Stimulated activated naive CD4-positive, alpha-beta T cell treated with Interleukin-2 at 50 U/mL for 16 hours (primary cell): ENCODE results near the gene CCDC9B.

Experiments
- DNase-seq: peaks from one replicate; lab custom pipeline; 2025; lab: John Stamatoyannopoulos, UW

The CCDC9B gene

DNA sequence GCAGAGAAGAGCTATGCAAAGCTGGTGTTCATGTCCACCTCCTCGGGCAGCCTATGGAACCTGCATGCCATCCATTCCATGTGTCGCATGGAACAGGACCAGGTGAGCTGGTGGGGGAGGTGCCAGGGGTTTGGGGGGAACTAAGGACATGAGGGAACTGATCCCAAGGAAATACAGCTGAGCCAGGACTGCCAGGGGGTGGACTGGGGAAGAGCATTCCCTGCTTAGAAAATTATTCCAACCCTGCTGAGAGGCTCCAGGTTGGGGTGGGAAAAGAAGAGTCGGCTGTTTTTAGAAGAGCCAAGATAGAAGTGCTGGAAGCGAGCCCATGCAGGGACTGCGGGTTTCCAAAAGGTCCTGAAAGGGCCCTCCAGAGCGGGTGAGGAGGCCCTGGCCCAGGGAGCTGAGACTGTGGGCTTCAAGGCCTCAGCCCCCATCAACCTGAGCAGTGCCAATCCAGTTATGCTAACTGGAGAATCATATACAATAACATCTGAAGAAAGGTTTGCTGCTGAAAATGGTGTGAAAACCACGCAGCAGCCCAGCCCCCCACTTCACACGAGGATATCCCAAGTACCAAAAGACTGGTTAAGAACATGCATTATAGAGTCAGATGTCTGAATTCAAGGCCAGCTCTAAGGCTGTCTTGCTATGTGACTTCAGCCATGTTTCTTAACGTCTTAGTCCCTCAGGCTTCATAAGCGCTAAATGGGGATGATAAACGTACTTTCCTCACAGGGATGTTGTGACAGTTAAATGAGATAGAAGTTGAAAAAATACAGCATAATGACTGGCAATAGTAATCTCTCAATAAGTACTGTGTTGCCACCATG, 25.1 kb upstream of the CCDC9B start:
- DNase-seq, result no peak

GRCh38 chr15:40365016-40365415, 24.3 kb upstream of the CCDC9B start:
- no peak for DNase-seq

DNA sequence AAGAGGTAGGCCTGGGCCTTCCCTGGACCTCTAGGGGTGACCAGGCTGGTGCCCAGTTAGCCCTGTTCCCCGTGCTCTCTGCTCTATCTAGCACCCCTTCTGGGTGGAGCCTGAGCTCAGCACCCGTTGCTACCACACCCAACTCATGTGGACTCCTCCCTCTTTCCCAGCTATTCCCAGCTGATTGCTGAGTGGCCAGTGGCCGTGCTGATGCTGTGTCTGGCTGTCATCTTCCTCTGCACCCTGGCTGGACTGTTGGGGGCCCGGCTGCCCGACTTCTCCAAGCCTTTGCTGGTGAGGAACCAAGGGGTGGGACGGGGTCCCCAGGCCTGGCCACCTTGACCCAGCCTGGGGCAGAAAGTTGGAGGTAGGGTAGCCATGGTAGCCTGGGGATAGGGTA, 23.5 kb upstream of the CCDC9B start:
- no peak for DNase-seq

DNA sequence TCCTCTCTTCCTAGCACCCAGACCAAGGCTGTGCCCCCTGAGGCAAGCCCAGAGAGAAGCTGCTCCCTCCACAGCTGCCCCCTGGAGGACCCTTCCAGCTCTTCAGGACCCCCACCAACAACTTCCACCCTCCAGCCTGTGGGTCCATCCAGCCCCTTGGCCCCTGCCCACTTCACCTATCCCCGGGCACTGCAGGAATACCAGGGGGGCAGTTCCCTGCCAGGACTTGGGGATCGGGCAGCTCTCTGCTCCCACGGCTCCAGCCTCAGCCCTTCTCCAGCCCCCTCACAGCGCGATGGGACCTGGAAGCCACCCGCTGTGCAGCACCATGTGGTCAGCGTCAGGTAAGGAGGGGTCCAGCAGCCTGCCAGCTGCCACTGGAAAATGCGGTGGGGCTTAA, 22.9 kb upstream of the CCDC9B start:
- DNase-seq, result no peak

DNA sequence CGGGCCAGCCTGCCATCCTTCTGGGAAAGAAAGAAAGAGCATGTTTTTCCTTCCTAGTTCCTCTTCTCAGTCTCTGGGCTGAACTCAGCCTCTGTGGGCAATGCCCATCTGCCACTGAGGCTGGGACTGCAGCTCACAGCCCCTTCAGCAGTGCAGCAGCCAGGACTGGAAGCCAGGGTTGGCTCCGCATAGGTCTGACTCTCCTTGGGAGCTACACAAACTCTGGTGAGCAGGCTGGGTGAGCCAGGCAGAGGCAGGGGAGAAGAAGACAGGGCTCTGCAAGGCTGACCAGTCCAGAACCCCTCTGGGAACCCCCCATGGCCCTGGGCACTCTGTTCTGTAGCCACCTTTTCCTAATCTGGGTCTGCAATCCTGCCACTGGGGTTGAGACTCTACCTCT, 20.9 kb upstream of the CCDC9B start:
- no peak for DNase-seq

DNA sequence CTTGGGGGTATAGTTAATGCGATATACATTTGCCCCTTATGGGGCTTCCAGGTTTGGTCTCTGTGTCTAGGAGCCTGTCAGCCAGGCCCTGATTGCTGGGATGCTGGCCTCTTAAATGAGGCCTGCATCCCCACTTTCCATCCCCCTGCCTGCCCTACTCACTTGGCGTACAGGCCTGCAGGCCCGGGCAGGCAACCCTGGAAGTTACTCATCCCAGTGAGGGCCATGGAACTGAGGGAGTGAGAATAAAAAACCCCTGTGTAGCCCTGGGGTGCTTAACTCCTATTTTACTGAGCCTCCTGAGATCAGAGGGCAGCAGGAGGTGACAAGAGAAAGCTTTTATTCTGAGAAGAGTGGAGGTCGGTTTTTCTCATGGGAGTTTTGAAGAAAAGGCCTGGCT, 19.3 kb upstream of the CCDC9B start:
- no peak for DNase-seq

DNA sequence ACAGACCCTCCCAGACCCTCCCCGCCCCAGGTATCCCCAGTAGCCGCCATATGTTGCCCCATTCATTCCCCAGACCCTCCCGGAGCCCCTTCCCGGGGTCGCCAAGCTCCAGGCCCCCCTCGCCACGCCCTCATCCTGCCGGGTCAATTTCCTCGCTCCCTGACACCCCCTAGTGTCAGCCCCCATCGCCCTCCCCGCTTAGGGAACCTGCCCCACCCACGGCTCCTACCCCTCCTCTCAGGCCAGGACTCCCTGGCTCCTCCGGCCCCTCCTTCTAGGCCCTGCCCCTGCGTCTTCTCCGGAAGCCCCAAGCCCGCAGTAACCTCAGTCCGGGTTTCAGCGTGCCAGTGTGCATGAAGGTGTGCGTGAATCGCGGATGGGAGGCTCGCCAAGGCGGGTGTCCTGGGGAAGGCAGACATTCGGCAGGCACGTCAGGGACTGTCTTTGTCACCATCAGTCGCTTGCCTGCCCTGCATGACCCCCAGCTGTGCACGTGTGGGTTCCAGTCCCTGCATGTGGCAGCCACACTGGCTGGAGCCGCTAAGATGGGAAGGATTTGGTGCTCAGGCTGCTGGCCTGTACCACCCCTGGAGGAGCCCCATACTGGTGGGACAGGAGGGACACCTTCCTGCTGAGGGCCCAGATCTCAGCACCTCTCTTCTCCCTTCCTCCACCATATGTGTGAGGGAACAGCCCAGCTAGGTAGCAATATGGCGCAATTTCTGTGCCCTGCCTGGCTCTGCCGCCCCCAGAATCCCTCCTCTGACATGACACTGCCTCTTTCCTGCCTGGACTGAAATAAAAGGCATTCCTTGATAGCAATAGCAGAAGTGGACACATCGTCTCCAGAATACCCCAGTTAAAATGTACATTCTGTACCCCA, 18.0 kb upstream of the CCDC9B start:
- DNase-seq, result no peak

- DNase-seq, result peak; percentile 86
Measured at GRCh38 chr15:40357723-40358470, 17.2 kb upstream of the CCDC9B start, which contains the start of gene DISP2. Gene DISP2, plus strand, starts transcription at chr15:40358219. Its CDS starts 103 bp downstream, at chr15:40358322.

- DNase-seq, result no peak
Measured at GRCh38 chr15:40357246-40357645, 16.5 kb upstream of the CCDC9B start.

DNA sequence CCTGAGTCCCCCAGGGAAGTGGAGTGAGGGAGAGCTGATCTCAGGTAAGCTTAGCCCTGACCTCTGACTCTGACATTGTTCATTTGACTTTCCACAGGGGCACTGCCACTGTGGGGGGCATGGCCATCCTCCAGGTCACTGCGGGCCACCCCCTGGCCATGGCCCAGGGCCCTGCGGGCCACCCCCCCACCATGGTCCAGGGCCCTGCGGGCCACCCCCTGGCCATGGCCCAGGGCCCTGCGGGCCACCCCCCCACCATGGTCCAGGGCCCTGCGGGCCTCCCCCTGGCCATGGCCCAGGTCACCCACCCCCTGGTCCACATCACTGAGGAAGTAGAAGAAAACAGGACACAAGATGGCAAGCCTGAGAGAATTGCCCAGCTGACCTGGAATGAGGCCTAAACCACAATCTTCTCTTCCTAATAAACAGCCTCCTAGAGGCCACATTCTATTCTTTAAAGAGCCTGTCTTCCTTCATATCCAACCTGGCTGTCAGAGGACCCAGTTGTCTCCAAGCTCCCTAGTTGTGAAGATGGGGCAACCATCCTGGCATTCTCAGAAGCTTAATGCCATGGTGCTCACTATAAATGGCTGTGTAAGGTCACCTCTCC, 15.3 kb upstream of the CCDC9B start:
- DNase-seq, result no peak

- DNase-seq, result no peak
Measured at GRCh38 chr15:40354408-40355171, 13.9 kb upstream of the CCDC9B start.

DNA sequence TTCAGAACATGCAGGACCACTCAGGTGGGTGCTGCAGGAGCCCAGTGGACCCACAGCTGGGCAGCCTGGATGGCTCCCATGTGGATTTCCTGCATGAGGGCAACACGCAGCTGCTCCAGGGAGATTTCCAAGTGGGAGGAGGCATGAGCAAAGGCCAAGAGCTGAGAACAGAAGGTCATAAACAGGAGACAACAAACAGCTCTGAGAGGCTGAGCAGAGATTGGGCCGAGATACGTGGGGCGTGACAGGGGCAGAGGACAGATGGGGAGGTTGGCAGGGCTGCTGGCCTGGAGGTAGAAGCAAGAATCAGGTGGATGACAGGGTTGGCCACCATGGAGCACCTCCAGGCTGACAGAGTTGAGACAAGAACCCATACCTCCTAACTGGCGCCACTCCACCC, 13.0 kb upstream of the CCDC9B start:
- DNase-seq, result no peak

DNA sequence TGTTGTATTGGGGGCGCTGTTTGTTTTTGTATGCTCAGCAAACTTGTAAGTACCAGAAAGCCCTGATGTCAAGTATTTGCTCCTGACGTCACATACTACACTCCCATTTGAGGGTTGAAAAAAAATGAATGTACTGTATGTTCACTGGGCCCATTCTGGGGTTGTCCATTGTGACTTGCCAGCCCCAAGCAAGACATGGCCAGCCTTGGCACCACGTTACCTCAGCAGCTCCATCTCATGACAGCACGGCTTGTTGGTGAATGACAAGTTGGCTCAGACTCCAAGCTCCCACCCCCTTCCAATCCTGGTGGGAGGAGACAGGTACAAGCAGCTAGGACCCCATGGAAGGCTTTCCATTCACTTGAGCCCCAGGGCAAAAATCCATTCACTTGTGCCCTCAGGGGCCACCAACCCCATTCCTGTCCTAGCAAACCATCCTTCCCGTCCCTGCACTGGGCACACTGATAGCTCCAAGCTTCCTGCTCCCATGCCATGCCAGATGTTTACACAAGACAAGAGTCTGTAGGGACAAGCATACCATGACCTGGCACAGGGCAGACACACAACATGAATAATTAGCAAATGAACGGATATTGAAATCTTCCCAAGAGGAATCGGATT, 11.7 kb upstream of the CCDC9B start:
- no peak for DNase-seq

DNA sequence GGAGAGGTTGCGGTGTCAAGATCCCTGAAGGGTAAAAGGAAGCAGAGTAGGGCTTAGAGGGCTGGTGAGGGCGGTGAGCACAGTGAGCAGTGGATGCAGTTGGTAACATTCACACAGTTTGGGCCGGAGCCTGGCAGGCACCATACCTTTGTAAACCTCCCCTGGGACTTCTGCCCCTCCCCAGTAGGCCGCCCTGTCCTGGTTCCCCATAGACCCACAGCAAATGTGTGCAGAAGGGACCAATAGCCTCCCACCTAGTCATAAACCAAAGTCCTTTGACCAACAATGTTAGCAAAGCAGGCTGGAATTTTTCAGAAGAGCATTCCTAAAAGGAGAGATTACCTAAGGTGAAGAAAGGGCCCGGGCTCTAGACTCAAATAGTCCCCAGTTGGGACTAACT, 8.4 kb upstream of the CCDC9B start:
- DNase-seq, result no peak

DNA sequence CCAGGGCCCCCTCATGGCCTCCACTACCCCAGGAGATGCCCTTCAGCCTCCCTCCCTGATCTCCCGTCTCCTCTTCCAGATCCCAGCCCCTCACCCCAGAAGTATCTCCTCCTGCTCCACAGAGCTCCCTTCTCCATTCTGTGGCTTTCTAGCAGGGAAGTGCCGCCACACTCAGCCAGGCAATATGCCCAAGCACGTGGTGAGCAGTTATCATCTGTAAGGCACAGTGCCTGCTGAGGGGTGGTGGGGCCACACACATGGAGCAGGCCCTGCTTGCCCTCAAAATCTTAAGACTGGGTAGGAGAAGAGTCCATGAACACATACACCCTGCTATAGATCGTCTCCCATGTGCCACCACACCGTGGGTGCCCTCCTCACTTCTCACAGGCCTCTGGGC, 7.7 kb upstream of the CCDC9B start:
- DNase-seq, result no peak

DNA sequence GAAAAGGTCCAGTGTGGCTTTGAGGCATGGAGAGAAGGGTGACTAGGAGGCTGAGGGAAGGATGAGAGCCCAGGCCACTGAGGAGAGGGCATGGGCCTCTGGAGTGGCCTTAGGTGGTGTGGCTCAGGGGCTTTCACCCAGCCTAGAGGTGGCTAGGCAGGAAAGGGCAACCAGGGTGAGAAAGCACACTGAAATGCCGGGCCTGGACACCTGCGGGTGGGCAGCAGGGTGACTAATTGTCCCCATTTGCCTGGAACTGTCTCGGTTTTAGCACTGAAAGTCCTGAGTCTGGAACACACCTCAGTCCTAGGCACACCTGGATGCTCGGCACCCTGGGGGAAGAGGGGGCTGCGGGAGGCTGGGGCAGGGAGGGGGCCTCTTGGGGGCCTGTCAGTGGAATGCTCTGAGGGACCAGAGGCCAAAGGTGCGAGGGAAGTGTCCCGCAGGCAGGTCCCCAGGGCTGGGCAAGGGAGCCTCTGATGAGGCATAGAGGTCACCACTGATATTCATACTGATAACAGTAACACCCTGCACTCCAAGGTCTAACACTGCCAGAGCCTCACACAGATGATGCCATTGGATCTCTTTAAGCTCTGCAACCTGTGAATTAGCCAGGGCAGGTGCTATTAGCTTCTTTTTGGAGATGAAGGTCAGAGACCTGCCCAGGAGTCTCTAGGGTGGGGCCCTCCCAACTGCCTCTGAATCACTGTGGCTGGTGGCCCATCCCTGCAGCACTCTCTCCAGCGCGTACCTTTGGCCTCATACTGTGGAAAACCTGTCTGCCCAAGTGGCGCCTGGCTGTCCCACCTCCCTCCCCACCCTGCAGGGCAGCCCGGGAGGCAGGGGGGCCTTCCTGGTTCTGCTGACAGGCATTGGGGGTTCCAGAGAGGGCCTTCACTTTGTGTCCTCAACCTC, 7.1 kb upstream of the CCDC9B start:
- DNase-seq, result no peak

DNA sequence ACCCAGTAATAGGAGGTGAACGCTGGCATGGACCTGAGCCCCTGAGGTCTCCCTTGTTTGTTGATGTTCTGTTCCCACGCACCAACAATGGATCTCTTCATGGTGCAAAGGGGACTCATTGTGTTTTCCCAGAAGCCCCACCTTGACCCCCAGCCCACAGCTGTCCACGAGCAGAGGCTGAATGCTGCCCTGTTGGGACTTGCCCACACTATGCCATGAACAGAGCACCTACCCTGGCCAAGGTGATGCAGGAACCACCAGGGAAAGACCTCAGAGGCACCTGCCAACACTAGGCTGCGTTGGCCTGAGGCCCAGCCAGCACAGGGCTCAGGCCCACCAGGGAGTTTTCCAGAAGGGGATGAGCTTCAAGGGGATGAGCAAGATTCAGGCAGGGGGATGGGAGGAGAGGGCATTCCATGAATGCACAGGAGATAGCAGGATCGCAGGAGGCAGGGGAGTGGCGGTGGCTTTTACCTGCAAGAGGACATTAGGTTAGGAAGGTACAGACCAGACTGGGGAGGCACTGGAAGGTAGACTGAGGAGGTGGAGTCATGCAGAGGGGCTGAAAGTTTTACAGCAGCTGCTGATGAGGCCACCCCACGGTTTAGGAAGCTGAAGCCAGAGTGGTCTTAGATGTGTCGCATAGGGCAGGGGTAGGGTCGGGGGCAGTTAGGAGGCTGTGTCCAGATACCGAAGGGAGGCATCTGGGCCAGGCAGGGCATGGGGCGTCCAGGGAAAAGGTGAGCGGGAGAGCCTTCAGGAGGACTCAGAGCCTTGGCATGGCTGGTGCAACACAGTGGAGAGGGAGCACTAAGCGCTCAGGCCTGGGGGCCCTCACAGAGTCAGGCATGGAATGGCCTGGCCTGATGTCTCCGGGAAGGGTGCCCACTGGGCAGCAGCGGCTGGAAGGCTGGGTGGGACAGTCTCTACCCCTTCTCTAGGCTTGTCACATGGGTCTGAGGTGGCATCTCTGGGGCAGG, 6.1 kb upstream of the CCDC9B start:
- DNase-seq, result no peak

DNA sequence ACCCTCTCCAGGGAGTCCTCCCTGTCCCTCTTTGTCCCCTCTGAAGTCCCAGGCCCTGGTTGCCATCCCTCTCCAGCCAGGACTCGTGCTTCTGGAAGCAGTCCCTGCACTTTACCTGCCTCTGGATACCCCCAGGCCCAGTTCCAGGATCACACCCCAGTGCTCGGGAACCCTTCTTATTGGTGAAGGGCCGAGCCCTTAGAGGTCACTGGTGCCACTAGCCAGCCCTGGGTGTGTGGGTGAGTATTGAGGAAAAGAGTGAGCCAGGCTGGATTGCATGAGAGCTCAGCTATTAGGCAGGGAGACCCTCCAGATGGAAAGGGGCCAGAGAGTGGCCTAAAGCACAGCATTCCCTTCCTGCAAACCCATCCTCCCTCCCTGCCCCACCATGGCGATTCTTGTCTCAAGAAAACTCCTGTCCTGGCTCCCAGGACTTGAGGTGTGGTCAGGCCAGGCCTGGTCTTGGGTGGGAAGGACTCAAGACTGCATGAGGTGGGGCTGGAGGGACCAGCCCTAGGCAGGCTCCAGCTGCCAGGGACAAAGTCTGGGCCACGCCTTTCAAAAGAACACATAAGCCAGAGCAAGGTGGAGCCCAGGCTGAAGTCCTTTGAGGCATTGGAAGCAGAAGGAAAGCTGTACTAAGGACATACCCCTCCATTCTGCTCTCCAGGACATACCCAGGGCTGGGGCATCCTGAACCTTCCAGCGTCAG, 5.3 kb upstream of the CCDC9B start:
- no peak for DNase-seq
